GM18519 (cell line): ENCODE results near the gene ST3GAL5.

ENCODE experiments used
- ATAC-seq: cut with Tn5 transposase; IDR thresholded peaks from one replicate; pipeline ENCODE4 v1.9.1; 2021; ENCODE audit warnings: mild to moderate bottlenecking, moderate library complexity; ENCODE audit not compliant: unreplicated experiment, low FRiP score

ST3GAL5 gene

DNA sequence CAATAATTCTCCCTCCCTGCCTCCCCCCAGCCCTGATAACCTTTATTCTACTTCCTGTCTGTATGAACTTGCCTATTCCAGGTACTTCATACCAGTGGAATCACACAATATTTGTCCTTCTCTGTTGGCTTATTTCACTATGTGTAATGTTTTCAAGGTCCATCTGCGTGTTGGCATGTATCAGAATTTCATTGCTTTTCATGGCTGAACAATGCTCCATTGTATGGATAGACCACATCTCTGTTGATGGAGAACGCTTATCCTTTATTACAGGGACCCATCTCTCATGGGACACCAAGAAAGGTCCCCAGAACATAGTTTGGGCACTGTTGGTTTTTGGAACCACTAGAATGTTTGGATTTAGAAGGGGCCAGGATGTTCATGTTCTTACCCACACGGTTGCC lies 94.8 kb downstream of the ST3GAL5 start:
- ATAC-seq: no peak

DNA sequence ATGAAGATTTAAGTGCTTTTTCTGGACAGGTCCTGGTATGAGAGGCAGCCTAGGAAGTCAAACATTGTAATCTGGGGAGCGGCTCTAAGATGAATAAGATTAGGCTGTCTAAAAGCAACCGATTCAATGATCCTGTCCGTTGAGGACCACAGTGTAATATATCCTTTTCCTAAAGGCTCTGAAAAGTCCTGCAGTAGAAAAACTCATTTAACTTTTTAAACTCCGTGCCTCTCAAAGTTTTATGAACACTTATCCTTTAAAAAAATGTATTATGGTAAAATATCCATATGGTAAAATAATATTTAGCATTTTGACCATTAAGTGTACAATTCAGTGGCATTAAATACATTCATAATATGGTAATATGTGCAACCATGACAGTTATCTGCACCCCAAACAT lies 95.2 kb downstream of the ST3GAL5 start:
- ATAC-seq: no peak

DNA sequence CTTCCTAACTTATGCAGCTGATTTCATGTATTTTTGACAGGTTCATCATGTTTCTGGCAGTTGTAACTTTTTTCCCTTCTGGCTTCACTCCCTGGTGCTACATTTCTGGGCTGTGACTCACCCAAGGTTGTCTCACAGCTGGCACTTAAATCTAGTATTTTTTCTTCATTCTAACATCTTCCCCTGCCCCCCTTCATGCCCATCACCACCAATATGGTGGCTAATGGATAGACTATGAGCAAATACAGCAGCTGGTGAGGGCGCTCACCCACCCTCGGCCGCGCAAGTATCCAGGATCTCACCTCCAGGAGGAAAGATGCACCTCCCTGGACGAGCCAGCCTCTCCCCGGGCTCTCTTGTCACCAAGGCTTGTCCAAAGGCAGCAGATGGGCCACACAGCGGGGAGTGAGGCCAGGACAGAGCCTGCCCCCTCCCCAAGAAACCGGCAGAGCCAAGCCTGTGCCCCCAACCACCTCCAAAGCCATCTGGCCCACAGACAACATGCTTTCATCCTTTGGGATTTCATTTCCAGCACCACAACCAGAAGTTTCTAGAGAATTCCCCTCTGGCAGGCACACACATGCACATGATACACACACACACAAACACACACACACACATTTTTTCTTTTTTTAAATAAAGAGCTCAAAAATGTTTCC lies 95.9 kb downstream of the ST3GAL5 start:
- no peak for ATAC-seq

DNA sequence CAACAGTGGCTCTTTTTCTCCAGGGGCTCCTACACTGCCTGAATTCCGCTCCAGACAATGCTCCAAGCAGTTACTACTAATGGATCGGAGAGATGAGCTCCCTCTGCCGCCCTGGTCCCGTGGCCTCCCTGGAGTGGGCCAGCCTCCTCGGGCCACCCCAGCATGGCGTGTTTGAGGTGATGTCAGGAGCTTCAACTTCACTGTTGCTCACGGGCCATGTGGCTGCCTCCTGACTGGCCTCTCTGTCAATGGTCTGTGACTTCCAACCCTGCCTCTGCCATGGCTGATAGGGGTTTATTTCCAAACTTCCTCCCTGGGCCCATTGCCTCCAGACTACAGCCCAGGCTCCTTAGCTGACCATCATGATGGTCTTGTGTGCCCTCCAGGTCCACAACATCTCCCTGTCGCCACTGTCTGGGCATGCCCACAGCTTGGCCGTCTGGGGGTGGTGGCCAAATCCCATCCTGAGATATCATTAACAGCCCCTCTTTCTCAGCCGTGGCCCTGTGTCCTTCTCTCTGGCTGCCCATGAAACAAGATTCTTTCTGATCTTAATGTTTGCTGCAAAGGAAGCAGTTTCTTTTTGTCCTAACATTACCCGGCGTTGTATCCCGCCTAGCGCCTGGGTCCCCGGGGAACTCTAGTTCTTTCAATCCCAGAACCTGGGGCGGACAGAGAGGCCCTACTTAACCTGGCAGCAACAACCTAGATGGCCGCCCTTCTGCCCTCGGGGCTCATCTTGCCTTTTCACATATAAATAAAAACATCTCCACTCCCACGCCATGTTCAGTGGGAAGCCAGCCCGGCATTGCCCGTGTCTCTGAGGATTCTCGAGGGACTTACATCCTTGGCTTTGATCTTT lies 96.9 kb downstream of the ST3GAL5 start:
- no peak for ATAC-seq

DNA sequence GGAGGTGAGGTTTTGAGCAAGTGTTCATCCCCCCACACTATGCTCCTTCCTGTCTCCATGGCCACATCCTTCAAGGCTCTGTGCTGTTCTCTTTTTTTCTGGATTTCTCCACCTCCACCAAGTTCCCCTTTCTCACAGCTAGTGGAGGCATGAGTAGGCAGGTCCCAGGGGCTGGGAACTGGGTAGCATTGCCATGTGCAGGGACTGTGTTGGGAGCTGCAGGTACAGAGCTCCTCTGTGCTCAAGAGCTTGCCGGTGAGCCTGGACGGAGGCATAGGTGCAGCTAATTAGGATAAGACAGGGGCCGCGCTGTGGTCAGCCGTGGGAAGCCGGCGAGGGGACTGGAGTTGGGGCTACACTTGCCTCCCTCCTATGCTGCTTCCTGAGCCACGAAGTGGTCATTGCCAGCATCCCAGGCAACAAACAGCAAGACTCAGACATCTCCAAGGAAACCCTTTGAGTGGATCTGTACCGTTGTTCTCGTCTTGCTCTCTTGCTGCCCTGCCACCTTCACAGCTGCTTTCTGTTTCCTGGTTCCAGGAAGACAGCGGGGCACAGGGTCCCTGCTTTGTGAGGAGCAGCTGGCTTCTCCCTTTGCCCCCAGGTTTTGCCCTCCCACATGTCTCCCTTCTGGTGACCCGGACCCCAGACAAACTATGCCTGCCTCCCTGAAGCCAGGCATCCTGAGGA lies 98.1 kb downstream of the ST3GAL5 start:
- ATAC-seq: no peak

DNA sequence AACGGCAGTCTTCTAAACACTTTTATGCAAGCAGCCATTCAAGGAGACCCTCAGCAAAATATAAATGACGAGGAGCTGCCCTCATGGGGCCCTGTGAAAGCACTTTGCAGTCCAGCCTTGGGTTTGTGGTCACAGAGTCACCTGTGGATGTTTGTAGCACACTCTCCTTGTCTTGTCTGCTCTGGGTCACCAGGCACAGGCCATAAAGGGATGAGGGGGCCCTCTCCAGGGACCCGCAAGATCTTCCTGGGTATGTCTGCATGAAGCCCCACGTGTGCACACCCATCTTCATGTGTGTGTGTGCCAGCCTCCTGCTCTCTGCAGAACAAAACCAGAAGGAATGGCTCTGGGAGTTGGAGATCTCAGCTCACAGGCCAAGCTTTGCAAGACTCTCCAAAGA lies 98.8 kb downstream of the ST3GAL5 start:
- no peak for ATAC-seq

DNA sequence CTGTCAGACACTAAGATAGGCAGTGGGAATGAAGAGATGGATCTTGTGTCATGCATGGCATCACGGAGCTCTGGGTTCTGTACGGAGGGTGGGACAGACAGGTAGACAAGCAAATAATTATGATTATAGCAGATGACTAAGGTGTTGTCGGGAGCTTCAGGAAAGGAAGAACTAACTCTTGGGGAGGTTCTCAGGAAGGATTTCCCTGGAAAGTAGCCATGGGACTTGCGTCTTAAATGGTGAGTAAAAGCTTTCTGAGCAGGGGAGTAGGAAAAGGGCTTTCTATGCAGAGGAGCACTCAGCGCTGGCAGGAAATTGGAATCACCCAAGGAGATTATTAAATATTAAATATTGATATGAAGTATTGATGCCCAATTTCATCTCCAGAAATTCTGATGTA lies 99.5 kb downstream of the ST3GAL5 start:
- no peak for ATAC-seq

DNA sequence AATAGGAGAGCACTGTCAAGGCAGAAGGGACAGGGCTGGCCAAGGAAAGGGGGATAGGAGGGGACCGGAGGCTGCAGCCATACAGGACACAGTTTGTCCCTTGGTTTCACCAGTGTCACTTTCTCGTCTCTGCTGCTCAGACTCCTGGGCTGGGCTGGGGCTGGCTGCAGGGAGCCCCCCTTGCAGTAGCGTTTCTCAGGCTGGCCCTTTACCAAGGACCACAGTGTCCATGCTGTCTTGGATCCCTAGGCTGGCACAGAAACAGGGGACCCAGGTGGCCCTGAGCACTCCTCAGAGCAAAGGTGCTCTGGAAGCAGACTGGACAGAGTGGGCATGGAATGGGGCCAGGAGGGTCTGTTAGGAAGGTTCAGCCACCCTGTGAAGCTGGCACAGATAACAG lies 100.2 kb downstream of the ST3GAL5 start:
- no peak for ATAC-seq

DNA sequence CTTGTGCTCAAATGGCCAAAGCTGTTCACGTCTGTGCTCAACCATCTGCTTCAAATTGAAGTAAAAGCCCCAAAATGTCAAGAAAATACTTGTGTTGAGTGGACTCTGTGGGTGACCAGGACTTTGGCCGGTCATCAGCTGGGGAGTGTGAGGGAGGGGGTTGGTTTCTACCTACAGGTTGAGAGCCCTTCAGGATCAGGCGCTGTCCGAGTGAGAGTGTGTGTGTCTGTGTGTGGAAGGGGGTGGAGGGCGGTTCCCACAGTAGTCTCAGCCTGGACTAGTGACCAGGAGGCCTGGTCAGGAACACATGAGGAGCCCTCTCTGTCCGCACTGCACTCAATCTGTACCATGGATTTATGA lies 100.8 kb downstream of the ST3GAL5 start:
- ATAC-seq: no peak

DNA sequence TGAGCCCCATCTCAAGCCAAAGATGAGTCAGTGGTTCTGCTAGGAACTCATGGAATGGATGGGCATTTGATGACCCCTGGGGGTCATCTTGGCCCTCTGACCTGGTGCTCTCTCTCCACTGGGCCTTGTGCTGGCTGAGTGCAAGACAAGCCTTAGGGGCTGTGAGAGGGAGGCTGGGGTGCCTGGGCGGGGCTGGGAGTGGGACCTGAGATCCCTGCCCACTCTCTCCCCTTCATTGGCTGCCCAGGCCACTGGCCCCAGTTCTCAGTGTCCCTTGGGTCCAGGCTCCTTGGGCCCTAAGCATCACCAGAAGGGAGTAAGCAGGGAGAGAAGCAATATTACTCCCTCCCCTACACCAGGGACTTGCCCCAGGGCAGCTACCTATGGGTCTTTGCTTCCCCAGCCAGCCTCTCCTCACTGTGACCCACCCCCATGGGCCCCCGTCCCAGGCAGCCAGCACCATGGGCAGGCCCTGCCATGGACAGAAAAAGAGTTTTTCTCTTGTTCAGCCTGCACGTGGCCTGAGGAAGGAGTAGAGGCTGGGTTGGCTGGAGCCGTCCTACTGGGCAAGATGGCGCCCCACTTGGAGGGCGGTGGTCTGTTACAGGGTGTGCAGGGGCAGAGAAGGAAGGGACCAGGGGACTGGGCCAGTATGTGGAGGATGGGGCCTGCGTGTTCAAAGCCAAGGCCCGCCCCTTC lies 101.4 kb downstream of the ST3GAL5 start:
- ATAC-seq: no peak
